NCI-H226 (cell line): ENCODE results near the gene POLR3G.

Source experiments
- DNase-seq: peaks from one replicate; pipeline ENCODE4 v3.0.0-alpha.2; 2015

Gene POLR3G

GRCh38 chr5:90504743-90505142 is 30.1 kb downstream of the POLR3G start:
- DNase-seq, result peak; percentile 44

- DNase-seq, result peak; percentile 46
Observed at GRCh38 chr5:90506221-90506620, 31.6 kb downstream of the POLR3G start.

GRCh38 chr5:90510438-90510837 is 35.8 kb downstream of the POLR3G start:
- no peak for DNase-seq

- no peak for DNase-seq
Observed at GRCh38 chr5:90514520-90514919, 39.9 kb downstream of the POLR3G start.

- no peak for DNase-seq
Observed at GRCh38 chr5:90518661-90519060, 44.0 kb downstream of the POLR3G start.

GRCh38 chr5:90519081-90519480 is 44.4 kb downstream of the POLR3G start:
- no peak for DNase-seq

GRCh38 chr5:90528601-90529193 is 54.0 kb downstream of the POLR3G start:
- DNase-seq, result no peak

GRCh38 chr5:90529194-90529938 is 54.7 kb downstream of the POLR3G start, which contains the start of gene LYSMD3:
Gene LYSMD3, minus strand, starts transcription at chr5:90529584. Its CDS starts 4,295 bp downstream, at chr5:90525289.
- peak; percentile 94 for DNase-seq

GRCh38 chr5:90529939-90530677 is 55.4 kb downstream of the POLR3G start:
- peak; percentile 61 for DNase-seq

GRCh38 chr5:90530736-90531487 is 56.2 kb downstream of the POLR3G start:
- DNase-seq, result no peak

GRCh38 chr5:90533794-90534193 is 59.1 kb downstream of the POLR3G start:
- no peak for DNase-seq

- DNase-seq, result no peak
Observed at GRCh38 chr5:90534922-90535321, 60.3 kb downstream of the POLR3G start.

GRCh38 chr5:90542827-90543519 is 68.3 kb downstream of the POLR3G start:
- no peak for DNase-seq

- no peak for DNase-seq
Observed at GRCh38 chr5:90545511-90545910, 70.8 kb downstream of the POLR3G start.

- no peak for DNase-seq
Observed at GRCh38 chr5:90546216-90546837, 71.7 kb downstream of the POLR3G start.

- DNase-seq, result no peak
Observed at GRCh38 chr5:90547072-90547536, 72.4 kb downstream of the POLR3G start.

- DNase-seq, result no peak
Observed at GRCh38 chr5:90548069-90548593, 73.5 kb downstream of the POLR3G start.

GRCh38 chr5:90549223-90549622 is 74.6 kb downstream of the POLR3G start:
- no peak for DNase-seq

- no peak for DNase-seq
Observed at GRCh38 chr5:90549729-90550275, 75.1 kb downstream of the POLR3G start.

GRCh38 chr5:90550963-90551362 is 76.3 kb downstream of the POLR3G start:
- no peak for DNase-seq

GRCh38 chr5:90551376-90551775 is 76.7 kb downstream of the POLR3G start:
- no peak for DNase-seq
